Esophagus muscularis mucosa (tissue), 4 donors: ENCODE data around the gene IRX2.

Source experiments
- CTCF ChIP-seq, 3 experiments: fragments of 200-600 bp in 2 of 3; fragments of 450-650 bp in 1 of 3; sonication (generic) in 2 of 3; IDR thresholded peaks; one replicate each; pipeline ENCODE4 v1.5.1; 2017 to 2019; ENCODE audit warnings: antibody characterized with exemption in 3 of 3, mild to moderate bottlenecking in 2 of 3, moderate library complexity in 1 of 3
- EP300 ChIP-seq: sonication (generic); formaldehyde crosslinking; IDR thresholded peaks from one replicate; pipeline ENCODE4 v1.6.1; 2017; ENCODE audit warnings: antibody characterized with exemption
- POLR2A ChIP-seq: fragments of 450-650 bp; IDR thresholded peaks from one replicate; pipeline ENCODE4 v1.6.1; 2017; ENCODE audit warnings: antibody characterized with exemption, moderate library complexity, mild to moderate bottlenecking, low read depth
- POLR2AphosphoS5 ChIP-seq, 2 donors: sonication (generic); formaldehyde crosslinking; IDR thresholded peaks; one replicate each; pipeline ENCODE4 v1.6.1; 2017; ENCODE audit warnings: antibody characterized with exemption in 2 of 2

DNA sequence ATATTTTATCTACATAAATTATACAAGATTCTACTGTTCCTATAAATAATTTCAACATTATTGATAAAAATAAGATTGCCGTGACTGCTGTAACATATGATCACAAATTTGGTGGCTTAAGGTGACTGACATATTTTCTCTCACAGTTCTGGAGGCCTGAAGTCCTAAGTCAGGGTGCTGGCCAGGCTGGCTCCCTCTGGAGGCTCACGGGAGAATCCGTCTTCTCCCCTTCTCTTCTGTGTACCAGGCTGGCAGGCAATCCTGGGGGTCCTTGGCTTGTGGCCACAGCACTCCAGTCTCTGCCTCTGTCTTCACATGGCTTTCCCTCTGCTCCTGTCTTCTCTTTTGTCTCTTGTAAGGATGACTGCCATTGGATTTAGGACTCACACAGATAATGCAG, 31.7 kb upstream of the IRX2 start:
- no peak for TF ChIP-seq POLR2AphosphoS5 (IDR thresholded peaks at IDR 0.05)
- TF ChIP-seq CTCF (IDR thresholded peaks at IDR 0.05) = no peak
- TF ChIP-seq EP300 = no peak
- TF ChIP-seq POLR2A = no peak
